HG03064 (cell line): ENCODE data around the gene FAM200B.
A peak's percentile ranks its signal among the peaks of the same experiment; 100 is the strongest.

ENCODE experiments used
- ATAC-seq: cut with Tn5 transposase; IDR thresholded peaks from one replicate; pipeline ENCODE4 v1.9.1; 2021; ENCODE audit warnings: low read depth; ENCODE audit not compliant: unreplicated experiment

Gene FAM200B

DNA sequence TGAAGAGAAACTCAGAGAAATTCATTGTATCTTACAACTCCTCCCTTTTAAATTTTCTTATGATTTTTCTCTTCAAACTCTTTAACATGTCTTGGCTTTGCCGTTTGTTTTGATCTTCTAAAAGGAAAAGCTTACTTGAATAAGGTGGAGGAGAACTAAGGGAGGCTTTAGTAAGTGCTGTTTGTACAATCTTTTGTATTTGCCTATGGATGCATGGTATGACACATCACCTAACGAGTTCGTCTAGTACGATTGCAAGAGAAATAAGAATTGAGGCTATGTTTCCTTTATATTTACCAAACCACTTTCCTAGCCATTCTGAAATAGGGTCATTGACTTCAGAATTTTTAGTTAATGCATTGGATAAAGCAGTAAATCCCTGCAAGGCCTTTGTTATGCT, 12.8 kb downstream of the FAM200B start:
- no peak for ATAC-seq

DNA sequence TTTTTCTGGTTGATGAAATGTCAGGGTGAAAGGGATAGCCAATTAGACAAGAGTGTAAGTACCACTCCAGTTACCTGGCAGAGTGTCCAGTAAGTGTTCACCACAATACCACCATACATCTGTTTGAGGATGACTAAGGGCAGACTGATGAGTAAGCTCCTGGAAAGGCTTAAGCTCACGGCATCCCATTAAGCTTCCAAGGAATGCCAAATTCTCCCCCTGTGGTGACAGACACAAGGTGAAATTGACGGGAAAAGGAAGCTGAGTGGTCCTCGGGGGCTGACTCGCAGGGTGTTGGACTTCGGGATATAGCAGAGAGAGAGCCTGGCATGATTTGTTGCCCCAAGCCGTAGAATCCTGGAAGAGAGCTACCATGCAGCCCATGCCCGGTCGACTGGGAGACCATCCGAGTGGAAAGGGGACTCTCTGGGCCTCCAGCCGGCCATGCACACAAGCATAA, 13.6 kb downstream of the FAM200B start:
- no peak for ATAC-seq

DNA sequence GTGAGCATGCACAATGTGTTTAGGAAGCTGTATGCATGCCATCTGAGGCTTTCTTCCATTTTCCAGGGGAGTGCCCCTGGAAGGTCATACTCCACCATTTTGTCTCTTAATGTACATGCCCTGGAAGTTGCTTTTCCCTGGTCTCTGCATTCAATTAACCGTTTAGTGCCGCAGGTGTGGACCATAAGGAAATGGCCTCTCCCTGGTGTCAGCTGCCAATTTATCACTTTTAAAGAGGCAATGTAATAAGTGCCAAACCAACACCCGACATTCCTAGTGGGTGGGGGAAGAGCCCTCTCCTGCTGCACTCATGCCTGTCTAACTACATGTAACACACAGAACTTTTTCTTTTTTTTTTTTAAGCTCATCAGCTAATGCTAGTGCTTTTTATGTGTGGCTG, 14.1 kb downstream of the FAM200B start:
- ATAC-seq, result no peak

DNA sequence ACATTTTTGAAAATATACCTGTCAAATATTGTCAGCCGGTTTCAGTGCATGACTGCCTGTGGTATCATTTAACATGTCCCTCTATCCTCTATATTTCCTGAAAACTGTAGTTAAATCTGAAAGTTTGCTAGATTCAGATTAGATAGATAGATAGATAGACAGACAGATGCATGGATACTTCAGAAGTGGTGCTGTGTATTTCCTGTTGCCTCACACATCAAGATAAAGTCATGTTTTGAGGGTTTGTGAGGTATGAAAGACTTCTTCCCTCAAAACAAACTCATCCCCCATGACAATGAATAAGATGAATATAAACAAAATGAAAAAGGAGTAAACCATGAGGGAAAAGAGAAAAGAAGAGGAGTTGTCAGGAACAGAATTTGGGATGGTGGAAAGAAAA, 15.2 kb downstream of the FAM200B start:
- no peak for ATAC-seq

DNA sequence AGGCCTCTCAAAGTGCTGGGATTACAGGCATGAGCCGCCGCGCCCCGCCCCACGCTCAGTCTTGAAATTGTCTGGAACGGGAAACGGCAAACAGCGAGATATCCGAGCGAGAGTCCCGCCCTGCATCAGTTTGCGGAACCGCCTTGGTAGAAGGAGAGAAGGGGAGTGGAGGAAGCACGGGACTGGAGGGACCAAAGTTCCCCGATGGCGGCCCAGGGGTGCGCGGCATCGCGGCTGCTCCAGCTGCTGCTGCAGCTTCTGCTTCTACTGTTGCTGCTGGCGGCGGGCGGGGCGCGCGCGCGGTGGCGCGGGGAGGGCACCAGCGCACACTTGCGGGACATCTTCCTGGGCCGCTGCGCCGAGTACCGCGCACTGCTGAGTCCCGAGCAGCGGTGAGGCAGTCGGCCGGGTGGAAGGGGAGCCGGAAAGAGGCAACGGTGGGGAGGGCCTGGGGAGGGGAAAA, 21.3 kb downstream of the FAM200B start, which contains the start of gene BST1:
BST1 (plus strand) TSS at position 125 of the 463 bp plus-strand sequence; CDS start at position 205, 80 bp downstream.
- ATAC-seq, result peak; percentile 64

DNA sequence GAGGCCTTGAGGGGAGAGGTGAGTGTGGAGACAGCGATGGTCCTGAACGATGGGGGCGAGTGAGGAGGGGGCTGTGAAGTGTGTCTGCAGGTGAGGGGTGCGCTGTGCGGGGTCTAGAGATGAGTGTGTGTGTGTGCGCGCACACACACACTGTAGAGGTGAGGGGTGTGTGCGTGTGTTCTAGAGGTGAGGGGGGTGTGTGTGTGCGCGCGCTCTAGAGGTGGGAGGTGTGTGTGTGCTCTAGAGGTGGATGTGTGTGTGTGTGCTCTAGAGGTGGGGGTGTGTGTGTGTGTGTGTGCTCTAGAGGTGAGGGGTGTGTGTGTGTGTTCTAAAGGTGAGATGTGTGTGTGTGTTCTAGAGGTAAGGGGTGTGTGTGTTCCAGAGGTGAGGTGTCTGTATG, 21.8 kb downstream of the FAM200B start:
- ATAC-seq, result no peak

DNA sequence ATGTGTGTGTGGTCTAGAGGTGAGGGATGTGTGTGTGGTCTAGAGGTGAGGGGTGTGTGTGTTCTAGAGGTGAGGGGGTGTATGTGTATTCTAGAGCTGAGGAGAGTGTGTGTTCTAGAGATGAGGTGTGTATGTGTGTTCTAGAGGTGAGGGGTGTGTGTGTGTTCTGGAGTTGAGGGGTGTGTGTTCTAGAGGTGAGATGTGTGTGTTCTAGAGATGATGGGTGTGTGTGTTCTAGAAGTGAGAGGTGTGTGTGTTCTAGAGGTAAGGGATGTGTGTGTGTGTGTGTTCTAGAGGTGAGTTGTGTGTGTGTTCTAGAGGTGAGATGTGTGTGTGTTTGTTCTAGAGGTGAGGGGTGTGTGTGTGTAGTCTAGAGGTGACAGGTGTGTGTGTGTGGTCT, 22.5 kb downstream of the FAM200B start:
- ATAC-seq, result no peak

DNA sequence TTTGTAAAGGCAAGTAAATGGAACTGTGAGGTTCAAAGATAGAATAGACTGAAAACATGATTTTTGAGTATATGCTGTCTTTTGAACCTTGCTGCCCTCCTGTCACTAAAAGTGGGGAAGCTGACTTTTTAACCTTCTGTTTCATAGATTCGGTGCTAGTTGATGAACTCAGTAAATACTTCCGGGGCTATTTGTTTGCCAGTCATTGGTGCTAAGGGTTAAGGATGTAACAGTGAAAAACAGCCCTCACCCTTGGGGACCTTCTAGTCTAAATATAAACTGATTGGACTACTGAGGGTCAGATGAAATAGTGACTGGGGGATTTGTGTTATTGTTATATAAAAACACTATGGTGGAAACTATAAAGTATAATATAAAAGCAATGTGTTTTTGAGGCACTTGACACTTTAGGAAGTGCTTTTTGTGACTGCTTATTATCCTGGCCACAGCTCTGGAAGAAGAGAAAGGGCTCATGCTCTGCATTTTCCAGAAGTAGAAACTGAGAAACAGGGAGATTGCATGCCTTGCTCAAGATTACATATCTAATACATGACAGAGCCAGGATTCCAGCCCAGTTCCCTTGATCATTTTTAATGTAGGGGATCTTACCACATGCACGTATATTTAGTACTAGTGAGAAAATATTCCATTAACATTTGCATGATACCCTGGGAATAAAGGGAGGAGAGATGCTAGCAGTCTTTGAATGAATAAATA, 25.2 kb downstream of the FAM200B start:
- ATAC-seq, result no peak

DNA sequence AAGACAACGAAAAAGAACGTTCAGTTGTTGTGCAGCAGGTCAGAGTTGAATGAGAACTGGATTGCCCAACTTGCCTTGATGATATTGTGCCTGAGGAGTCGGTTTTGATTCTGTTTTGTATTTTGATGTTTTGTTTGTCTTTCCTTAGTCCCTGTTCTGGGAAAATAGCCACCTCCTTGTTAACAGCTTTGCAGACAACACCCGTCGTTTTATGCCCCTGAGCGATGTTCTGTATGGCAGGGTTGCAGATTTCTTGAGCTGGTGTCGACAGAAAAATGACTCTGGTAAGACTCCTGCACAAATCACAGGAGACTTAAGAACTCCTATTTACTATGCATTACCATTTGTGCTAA, 25.7 kb downstream of the FAM200B start:
- ATAC-seq, result no peak

DNA sequence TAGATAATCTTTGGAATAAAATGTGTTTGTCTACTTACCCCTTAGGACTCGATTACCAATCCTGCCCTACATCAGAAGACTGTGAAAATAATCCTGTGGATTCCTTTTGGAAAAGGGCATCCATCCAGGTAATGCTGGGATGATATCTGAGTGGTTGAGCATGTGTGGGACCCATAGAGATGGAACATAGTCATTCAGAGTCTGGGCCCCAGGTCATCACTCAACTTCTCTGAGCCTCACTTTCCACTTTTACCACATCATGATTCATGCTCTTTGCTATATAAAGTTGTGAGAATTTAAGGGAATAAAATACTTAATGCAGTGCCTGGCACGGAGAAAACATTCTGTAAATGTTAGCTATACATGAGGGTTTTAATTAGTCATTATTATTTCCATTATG, 30.1 kb downstream of the FAM200B start:
- no peak for ATAC-seq

DNA sequence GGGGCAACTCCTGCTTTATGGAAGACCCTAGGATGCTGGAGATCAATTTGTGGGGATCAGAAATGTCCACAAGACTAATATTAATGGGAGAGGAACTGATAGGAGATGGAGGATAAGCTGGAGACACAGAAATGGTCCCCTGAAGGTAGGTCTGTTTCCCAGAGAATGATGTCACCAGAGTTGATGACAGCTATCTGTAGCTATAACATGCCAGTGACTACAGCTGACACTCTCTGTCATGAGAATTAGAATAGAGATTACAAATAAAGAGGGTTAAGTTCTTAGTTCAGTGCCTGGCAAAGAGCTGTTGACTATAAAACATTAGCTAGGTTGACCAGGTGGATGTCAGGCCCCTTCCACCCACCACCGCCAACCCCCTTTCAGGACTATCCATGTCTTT, 30.6 kb downstream of the FAM200B start:
- ATAC-seq, result no peak

DNA sequence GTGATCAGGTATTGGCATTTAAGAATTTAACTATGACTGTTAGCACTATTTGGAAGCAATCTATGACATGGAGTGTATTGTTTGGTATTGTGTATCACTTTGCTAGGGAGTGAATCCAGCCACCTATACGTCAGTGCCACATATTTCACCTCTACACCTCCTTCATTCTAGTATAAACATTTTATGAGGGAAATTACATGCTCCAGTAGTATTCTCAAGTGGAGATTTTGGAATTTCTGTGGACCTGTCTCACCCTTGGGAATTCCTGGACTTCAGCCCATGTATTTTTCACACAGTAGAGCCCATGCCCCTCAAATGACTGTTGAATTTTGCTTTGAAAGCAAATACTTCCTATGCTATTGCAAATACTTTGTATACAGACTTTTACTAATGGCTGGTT, 32.5 kb downstream of the FAM200B start:
- ATAC-seq, result no peak

DNA sequence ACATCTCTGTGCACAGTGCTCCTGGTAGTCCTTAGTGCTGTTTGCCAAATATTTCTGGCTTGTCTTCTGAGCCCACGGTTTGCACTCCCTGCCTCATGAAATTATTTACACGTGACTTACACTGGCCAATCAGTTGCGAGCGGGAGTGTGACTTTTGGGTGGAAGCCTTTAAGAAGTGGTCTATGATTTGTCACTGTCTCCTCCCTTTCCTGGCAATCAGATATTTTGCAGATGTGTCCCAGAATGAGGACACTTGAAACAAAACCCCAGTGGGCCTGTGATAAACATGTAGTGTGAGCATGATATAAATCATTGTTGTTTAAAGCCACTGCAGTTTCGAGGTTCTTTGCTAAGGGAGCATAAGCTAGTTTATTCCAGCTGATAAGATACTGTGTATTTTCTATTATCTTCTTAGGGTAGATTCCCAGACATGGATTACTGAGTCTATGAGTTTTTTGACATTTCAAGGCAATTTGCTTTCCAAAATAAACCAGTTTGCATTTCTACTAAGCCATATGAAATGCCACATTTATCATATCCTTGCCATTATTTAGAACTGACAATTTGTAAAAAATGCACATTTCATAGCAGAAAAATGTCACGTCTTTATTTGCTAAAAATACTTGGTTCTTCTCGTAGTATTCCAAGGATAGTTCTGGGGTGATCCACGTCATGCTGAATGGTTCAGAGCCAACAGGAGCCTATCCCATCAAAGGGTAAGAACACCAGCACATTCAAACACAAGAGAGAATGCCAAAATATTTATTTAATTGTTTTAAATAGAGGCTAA, 33.2 kb downstream of the FAM200B start:
- no peak for ATAC-seq

DNA sequence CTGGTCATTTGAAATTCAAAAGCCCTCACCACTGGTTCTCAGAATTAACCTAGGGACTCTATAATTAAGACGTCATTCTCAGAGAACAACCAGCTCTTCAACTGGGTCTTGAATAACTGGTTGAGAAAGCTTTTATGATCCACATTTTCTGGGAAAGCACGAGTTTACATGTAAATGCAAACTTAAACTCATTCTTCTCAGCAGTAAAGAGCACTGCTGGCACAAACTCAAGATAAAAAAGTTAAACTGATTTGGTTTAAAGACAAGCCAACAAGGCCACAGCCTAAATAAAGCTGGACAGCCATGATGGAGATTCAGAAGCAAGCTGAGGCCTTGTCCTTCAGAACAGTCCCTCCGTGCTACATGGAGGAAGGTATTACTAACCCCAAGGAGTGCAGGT, 34.5 kb downstream of the FAM200B start:
- no peak for ATAC-seq

DNA sequence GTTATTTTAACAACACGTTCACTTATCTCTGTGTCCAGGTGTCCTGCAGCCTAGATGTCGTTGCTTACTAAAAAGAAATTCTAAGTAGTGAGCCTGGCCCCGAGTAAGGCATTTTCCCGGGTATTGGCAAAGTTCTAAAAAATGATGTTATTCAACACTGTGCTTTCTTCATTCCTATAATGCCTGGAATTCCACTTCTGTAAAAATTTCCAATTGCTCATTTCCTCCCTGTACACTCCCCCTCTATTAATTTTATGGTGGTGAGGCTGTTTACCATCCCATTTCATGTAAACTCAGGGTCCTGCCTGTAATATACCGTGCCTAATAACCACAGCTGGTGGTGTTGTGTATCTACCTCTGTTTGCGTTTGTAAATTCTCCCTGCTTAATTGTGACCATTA, 35.5 kb downstream of the FAM200B start:
- no peak for ATAC-seq

DNA sequence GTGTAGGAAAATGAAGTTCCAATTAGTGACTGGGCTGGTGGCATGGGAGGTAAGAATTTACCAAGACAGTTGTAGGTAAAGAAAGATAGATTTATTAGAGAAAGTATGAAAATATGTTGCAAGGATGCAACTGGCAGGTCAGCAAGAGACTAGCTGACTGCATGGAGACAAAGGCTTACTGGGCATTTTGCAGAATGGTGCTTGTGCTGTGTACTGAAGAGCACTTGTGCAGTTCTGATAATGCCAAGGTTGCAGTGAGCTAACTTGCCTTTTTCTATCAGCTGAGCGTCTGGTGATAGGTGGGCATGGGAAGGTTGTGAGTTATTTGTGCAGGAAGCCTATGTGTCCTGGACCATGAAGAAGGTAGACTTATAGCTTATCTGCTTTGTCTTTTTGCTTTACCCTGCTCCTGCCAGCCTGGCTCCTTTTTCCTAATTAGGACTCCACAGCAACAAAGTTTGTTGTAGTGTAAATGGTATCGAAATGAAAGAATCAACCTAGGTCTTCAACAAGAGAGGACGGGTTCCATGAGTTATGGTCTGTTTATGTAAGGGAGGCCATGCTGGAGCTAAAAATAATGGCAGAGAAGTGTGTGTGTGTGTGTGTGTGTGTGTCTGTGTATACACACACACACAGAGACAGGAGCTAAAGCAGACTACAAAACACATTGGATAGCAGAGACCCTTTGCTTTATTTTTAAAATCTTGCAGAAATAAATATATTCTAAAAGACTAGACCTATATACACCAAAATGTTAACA, 36.2 kb downstream of the FAM200B start:
- ATAC-seq, result no peak

DNA sequence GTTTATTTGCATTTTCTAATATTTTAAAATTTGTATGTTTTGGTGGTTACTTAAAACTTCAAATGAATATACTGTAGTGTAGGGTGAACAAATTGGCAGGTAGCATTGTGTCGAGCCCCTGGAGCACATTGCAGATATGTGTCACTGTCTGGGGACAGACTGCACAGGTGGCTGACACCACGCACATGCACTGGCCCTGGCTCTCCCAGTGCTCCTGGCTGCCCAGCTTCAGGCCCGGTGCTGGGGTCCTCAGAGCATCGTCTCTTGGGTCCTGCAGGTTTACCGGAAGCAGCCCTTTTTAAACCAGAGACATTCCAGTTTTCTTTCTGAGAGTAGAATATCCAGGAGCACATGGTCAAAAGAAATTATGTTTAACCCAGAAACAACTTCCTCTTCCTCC, 36.8 kb downstream of the FAM200B start:
- no peak for ATAC-seq

DNA sequence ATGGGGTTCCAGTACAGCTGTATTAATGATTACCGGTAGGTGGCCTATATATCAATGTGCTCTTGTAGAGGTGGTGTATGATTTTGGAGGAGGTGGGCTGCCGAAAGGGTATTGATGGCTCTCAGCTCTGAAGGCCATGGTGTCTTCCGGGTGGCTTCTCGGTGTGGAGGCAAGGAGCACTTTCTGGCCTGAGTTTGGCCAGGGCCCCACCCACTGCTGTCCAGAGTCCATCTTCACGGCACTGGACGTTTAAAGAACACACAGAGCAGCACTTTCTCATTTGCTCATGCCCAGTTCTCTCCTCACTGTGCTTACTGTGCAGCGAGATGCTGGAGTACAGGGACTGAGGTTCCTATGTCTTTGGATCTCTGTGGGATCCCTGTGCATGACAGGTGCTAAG, 37.3 kb downstream of the FAM200B start:
- no peak for ATAC-seq

DNA sequence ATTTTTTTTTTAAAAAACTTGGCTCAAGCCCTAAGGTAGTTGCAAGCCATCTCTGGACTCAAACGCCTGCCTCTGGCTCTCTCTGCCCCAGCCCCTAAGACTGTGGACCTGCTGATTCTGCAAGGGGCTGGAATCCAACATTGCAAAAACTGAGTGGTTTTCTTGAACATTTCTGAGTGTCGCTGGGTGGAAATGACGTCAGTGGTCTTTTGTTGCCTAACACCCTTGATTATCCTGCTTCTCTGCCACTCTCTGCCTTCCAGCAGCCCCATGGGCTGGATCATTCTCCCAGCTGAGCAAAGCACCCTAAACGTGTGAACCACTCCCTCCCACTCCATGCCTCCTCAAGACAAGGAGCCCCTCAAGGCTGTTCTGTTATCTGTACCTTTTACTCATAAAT, 37.9 kb downstream of the FAM200B start:
- no peak for ATAC-seq

DNA sequence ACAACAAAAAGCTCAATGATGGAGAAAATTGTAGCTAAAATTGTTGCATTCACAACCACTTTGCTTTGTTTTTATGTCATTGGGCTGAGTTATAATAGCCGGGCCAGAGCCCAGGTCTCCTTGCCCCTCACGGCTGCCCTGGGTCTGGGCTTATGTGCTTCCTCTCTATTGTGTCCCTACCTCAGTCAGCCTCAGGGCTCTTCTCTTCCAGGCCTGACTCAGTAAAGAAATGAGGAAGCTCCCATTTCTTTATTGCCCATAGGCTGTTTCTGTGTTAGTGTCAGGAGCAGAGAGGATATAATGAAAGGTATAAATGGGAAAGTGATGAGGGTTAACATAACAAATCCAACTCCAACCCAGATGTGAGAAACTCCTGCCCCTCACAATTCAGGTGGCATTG, 39.2 kb downstream of the FAM200B start:
- ATAC-seq, result no peak

DNA sequence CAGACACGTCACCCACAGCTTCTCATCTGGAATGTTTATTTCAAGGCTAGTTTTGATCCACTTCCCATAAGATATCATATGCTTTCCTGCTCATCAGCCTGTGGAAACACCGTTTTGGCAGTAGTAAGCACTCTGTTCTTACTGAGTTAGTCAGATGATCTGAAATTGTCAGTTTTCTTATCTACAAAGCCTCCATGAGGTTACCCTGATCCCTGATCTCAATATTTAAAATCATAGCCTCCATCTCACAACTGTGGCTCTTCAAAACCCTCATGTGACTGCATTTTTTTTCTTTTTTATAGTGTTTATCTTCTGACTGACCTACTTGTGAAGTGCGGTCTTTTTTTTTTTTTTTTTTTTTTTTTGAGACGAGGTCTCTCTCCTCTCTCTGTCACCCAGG, 44.0 kb downstream of the FAM200B start:
- ATAC-seq, result no peak
